ENCODE results near the gene LAMB3.

The LAMB3 gene

DNA sequence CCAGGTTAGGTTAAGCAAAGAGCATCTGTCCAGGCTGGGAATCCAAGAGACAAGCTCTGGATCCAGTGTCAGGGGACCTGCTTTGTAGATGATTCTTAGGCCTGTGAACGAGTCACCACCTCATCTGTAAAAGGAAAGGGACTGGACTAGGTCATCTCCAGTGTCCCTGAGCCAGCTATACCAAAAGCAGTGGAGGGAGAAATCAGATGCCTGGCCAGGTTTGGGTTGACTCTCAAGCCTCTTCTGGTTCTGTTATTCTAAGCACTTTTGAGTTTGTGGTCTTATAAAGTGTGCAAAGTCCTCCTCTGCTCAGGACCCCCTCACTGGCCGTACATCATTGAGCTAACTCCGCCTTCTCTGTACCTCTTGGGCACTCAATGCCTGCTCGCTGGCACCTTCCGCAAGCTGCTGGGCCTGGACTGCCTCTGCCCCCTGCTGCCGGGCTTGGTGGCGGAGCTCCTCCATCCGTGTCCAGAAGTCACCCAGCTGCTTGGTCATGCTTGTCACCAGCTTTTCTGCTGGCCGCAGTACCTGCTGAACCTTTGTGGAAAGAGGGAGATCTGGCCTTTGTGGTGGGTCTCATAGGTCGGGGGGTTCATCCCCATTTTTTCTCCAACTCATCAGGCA, 35.1 kb downstream of the LAMB3 start:
- DNase-seq = no peak

DNA sequence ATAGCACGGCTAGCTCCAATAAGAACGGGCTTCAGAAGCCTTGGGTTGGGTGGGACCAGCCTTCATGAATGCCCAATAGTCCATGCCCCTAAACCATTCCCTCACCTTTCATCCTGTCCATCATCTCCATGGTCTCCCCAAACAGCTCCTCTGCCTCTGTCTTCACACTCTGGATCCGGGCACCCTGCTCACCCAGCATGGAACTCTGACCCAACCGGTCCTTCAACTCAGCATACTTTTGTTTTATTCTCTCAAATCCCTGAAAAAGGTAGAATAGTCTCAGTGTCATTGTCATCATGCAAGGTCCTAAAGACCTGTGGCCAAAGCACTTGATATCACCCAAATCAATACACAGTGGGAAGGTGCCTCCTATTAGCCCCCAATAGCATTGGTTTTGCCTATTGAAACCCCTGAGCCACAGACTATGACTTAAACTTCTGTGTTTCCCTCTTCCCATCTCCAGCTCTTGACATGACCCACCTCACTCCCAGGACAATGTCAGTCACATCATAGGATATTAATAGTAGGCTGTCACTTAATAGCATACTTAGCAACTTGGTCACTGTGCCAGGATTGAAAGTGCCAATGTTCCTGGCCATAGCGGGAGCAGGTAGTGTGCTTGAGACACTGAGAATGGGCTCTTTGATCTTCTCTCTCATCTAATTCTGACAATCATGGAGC, 35.7 kb downstream of the LAMB3 start:
- no peak for DNase-seq

DNA sequence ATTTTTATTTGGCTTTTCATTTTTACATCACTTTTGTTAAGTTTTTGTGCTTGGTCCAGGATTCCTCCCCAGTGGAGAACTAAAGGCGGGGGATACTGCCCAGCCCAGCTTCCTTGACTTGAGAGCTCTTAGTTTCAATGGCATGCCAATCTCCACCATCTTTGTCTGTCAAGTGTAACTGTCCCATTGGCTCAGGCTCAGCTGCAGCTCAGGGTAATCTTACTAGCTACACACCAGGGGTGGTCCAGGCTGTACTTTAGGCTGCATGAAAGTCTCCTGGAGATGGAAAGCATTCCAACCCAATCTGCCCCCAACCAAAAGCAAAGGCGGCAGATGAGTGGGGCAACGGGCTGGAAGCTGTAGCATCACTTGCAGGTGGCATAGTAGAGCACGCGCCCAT, 37.3 kb downstream of the LAMB3 start:
- DNase-seq = no peak

GRCh38 chr1:209614151-209614420, 38.1 kb downstream of the LAMB3 start:
- DNase-seq = no peak

DNA sequence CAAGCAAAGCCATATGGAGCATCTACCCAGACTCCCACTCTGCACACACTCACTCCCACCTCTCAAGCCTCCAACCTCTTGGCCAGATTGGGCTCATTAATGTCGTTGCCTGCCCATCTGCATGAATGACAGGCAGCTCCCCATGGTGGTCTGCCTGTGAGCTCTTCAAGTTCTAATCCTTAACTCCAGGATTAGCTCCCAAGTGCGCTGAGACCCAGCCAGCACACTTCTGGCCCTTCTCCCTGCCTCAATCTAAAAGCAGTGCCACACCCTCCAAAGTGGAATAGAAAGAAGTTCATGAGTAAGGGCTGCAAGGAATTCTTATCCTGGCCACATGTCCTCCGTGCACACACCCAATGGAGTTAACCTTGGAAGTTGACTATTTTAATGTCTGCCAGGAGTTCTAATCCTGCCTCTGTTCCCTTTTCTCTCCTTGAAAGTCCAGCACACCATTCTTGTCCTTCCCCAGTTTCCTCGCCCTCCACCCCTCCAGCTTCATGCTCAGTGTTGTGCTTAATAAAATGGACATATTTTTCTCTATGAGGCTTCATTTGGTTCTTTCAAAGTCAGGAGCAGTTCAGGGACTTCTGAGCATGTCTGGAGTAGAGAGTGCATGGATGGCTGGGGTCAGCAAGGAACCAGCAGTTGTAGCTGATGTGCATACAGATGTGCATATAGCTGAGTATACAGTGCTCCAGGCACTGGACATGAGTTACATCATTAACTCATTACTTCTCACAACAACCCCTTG, 38.6 kb downstream of the LAMB3 start:
- DNase-seq = no peak

DNA sequence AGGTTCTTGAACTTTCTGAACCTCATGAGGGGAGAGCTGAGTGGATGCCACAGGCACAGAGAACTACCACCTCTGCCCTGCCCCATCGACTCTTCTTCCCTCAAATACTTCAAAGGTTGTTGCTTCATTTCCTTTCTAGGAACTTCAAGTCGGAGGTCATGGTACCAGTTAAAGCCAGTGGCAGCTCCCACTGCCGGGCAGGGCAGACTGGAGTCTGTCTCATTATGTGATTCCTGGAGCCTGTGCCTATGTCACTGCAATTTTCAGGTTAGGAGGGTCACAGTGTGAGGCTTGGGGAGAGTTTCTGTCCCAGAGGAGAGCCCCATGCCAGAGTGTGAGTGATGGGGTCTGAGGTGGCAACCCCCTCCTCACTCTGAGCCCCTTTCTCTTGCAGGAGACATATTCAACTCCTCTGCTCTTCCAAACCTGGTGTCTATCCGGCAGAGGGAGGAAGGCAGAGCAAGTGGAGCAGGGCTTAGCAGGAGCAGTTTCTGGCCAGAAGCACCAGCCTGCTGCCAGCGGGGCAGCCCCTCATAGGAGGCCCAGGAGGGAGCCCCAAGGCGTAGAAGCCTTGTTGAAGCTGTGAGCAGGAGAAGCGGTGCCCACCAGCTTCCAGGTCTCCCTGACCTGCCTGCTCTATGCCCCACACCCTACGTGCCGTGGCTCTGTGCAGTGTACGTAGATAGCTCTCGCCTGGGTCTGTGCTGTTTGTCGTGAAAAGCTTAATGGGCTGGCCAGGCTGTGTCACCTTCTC, 39.4 kb downstream of the LAMB3 start:
- no peak for DNase-seq

- DNase-seq = no peak
Measured at GRCh38 chr1:209611771-209612570, 40.3 kb downstream of the LAMB3 start.

DNA sequence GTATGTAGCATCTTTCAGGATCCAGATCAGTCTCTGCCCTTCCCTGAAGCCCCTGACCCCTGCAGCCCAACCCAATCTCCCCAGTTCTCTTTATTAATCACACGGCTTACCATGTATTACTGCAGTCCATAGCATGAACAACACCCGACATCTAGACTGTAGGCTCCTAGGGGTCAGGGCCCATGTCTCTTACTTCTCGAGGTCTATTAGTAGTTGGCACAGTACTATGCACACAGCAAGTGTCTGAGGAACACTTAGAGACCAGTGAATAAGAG, 41.7 kb downstream of the LAMB3 start:
- no peak for DNase-seq

GRCh38 chr1:209609791-209610630, 42.2 kb downstream of the LAMB3 start:
- no peak for DNase-seq

- DNase-seq = no peak
Measured at GRCh38 chr1:209609041-209609790, 43.0 kb downstream of the LAMB3 start.

- DNase-seq = no peak
Measured at GRCh38 chr1:209607795-209608178, 44.4 kb downstream of the LAMB3 start.

DNA sequence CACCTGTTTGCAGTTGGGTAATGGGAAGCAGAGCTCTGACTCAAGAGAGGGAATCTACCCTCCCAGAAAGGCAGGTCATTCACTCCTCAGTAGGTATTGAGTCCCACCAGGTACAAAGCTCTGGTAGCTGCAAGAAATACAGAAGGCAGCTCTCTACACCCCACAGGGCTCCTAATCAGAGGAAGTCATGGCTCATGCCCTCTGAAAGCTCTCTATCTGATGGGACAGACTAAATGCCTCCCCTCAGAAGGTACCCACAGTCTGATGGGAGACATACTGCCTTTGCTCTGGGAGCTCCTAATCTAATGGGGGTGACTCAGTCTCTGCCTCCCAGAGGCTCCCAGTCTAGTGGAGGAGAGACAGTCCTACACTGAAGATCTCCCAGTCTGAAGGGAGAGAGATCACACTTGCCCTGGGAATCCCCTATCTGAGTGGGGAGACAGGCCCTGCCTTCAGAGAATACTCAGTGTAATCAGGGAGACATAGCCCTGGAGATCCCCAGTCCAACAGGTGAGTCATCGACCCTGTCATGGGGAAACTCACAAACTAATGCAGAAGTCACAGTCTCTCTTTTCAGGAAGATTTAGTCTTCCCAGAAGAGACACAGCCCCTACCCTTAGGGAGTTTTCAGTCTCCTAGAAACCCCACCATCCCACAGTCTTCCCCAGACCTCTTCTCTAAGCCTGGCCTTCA, 45.0 kb downstream of the LAMB3 start:
- peak in 1 of 2 donors; percentile 29 for DNase-seq

- DNase-seq = no peak
Measured at GRCh38 chr1:209603877-209604276, 48.3 kb downstream of the LAMB3 start.

GRCh38 chr1:209601809-209602657, 50.2 kb downstream of the LAMB3 start:
- peak; percentile 35 to 51 for DNase-seq

DNA sequence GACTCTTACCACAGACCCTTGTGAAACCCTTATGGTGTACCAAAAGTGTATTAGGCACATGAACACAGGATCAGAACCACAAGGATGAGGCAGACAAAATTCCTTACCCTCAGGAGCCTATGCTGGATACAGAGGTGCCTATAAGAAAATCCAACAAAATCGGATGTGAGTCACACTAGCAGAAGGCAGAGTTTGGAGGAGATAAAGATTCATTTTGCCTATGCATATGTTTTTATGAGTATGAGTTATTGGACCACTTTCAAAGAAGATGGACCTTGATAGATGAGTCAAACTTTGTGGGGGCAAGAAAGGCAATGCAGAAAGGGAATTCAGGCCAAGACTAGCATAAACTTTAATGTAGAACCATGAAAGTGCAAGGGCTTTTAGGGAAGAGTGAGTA, 51.7 kb downstream of the LAMB3 start:
- DNase-seq = no peak

DNA sequence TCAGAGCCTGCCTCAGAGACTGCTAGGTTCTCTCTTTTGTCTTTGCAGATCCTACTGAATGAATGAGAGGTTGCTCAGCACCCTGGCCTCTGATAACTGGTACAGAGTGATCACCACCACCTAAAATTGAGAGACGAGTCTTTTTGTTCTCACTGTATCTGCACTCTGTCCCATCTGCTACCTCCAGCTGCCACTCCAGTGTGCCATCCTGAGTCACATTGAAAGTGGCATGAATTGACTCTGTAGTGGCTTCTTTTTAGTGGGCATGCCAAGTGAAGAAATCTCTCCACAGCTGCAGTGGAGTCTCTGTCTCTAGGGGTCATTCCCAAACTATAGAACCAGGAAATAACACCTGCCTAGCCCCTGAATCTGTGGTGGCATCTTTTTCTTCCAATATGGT, 54.0 kb downstream of the LAMB3 start:
- DNase-seq = no peak

DNA sequence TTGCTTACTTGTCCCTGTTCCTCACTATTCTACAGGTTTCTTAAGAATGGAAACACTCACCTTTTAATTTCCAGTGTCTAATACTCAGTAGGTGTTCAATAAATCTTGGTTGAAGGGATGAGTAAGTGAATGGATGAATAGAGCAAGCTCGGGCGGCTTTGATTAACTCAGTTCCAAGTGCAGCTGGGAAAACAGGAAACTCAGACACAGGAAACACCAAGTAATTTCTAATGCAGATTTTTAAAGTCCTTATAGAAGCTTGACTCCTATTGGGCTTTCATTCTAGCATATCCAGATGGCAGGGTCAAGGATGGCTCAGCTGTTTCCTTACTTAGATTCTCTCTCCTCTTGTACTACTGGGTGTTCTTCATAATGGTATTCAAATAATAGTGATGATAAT, 54.7 kb downstream of the LAMB3 start:
- no peak for DNase-seq

GRCh38 chr1:209595599-209596285, 56.5 kb downstream of the LAMB3 start:
- no peak for DNase-seq

DNA sequence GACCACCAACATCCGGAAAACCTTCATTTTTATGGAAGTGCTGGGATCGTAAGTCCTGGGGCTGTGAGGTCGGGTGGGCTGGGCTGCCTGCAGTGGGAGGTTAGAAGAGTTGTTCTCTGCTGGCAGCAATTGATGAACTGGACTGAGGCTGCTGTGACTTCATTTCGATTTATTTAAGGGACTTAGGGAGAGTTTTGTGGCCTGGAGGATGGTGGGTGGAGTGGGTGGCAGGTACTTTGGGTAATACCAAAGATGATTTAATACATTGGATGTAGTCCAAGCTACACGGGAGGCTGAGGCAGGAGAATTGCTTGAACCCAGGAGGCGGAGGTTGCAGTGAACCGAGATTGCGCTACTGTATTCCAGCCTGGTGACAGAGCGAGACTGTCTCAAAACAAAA, 57.2 kb downstream of the LAMB3 start:
- no peak for DNase-seq

Measured in CD4-positive, alpha-beta T cell treated with Interleukin-4 for 1 hour (primary cell).